Stimulated activated CD4-positive, alpha-beta T cell treated with anti-CD3 and anti-CD28 coated beads, Interleukin-2, amount 100 ng/mL, for 48 hours (primary cell): ENCODE data around the gene TANGO6.
"Not testable (repeated sequence)": the region's sequence is repeated elsewhere in the genome, so short reads cannot be mapped to it uniquely, and the experiment has no call there.

Source experiments
- DNase-seq, 2 donors: peaks; one replicate each; pipeline ENCODE4 v3.0.0-alpha.2; 2020

The TANGO6 gene

DNA sequence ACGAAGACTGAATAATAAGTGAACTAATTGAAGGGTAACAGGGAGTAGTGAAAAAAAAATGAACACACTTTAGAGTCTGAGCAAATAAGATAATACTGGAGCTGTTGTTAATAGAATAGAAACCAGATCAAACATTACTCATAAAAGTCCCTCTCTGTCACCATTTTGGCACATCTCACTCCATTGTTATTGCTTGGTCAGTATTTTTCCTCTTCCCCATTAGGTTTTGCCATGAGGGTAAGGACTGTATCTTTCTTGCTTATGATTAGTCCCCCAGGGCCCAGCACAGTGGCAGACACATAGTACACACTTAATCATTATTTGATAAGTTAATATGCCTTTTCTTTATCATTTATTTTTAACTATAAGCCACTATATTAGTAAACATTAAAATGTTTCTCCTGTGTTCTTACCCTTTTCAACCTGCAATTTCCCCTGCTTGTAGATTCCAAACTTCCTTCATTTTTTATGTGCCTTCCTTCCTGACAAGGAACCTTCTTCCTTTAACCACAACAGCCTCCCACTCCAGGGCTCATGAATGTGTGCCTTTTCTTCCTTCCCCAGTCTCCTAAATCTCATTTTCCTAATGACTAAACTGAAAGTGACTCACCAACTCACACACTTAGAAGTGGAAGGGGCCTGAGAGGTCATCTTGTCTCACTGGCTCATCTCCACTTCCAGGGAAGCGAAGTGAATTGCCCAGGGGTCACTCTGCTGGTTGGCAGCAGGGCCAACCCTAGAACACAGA is 173.9 kb downstream of the TANGO6 start:
- DNase-seq: no peak

DNA sequence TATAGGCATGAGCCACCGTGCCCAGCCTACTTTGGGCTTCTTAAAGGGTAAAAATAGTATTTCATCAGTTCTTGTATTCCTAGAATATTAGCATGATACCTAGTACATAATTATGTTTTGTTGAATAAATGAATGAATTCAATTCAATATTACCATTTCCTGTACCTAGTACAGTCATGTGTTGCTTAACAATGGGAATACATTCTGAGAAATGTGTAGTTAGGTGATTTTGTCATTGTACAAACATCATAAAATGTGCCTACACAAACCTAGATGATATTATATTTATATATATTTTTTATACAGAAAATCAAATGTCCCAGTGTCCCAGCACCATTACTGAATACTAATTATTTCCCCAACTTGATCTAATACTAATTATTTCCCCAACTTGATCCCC is 176.5 kb downstream of the TANGO6 start:
- DNase-seq: no peak

GRCh38 chr16:69029121-69029520 is 185.8 kb downstream of the TANGO6 start:
- DNase-seq: no peak

DNA sequence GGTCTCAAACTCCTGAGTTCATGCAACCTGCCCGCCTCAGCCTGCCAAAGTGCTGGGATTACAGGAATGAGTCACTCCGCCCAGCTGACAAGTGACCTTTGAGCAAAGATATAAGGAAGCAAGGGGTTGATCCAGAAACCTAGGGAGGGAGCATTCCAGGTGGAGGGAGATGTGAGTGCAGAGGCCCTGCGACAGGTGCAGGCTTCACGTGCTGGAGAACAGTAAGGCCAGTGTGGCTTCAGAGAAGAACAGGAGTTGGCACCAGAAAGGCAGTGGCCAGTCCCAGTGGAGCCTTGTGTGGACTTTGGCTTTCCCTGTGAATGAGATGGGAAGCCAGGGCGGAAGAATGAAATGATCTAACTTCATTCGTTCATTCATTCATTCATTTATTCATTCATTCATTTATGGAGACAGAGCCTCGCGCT is 188.6 kb downstream of the TANGO6 start:
- DNase-seq: no peak

- no peak for DNase-seq
Observed at GRCh38 chr16:69033151-69033949, 190.0 kb downstream of the TANGO6 start.

DNA sequence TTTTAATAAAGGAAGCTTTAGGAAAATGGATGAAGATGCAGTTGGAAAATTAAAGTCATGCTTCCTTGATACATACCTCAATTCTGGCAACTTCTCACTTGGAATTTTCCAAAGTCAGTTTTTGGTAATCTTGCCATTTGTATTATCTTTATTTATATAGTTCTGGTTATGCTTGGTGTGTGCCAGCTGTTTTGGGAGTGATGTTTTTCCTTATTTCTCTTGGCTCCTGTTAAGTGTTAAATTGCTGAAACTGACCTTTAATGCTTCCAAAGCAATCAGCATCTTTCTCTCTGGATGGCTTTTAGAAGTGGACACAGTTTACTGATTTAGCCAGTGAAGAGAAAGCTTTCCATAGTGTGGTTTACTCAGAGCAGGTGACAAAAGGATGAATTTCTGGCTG is 192.0 kb downstream of the TANGO6 start:
- no peak for DNase-seq

DNA sequence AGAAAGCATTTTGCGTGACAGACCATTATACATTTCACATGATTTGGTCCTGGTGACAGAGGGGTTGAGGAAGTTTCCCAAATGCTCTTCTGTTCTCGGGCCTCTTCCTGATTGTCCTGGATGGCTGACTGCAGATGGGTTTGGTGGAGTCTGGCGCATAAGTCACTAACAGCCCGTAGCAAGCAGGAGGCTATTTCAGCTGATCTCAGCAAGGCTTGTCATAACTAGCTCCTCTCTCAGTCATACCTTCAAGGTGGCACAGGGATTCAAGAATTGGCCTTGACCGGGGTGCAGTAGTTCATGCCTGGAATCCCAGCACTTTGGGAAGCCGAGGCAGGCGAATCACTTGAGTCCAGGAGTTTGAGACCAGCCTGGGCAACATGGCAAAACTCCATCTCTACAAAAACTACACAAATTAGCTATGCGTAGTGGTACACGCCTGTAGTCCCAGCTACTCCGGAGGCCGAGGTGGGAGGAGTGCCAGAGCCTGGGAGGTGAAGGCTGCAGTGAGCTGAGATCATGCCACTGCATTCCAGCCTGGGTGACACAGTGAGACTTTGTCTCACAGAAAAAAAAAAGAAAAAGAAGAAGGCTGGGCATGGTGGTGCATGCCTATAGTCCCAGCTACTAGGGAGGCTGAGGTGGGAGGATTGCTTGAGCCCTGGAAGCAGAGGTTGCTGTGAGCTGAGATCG is 193.2 kb downstream of the TANGO6 start:
- no peak for DNase-seq

- DNase-seq: no peak
Observed at GRCh38 chr16:69037373-69038160, 194.2 kb downstream of the TANGO6 start.

DNA sequence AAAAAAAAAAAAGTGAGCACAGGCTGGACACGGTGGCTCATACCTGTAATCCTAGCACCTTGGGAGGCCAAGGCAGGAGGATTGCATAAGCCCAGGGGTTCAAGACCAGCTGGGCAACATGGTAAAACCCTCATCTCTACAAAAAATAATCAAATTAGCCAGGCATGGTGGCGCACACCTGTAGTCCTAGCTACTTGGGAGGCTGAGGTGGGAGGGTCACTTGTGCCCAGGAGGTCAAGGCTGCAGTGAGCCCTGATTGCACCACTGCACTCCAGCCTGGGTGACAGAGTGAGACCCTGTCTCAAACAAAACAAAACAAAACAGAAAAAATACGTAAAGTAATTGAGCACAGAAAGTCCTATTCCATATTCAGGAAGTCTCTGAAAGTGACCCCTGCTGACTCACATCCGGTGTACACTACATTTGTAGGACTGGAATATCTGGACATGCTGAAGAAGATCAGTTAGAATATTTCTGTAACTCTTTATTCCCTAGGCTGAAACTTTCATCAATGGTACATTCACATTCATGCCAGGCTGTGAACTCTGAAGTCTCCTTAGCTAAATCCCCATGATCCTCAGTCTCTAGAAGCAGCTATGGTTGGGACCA is 196.1 kb downstream of the TANGO6 start:
- DNase-seq: no peak

- no peak for DNase-seq
Observed at GRCh38 chr16:69040144-69040909, 197.0 kb downstream of the TANGO6 start.

GRCh38 chr16:69048328-69049120 is 205.2 kb downstream of the TANGO6 start:
- DNase-seq: no peak

GRCh38 chr16:69049146-69049545 is 205.8 kb downstream of the TANGO6 start:
- no peak for DNase-seq

DNA sequence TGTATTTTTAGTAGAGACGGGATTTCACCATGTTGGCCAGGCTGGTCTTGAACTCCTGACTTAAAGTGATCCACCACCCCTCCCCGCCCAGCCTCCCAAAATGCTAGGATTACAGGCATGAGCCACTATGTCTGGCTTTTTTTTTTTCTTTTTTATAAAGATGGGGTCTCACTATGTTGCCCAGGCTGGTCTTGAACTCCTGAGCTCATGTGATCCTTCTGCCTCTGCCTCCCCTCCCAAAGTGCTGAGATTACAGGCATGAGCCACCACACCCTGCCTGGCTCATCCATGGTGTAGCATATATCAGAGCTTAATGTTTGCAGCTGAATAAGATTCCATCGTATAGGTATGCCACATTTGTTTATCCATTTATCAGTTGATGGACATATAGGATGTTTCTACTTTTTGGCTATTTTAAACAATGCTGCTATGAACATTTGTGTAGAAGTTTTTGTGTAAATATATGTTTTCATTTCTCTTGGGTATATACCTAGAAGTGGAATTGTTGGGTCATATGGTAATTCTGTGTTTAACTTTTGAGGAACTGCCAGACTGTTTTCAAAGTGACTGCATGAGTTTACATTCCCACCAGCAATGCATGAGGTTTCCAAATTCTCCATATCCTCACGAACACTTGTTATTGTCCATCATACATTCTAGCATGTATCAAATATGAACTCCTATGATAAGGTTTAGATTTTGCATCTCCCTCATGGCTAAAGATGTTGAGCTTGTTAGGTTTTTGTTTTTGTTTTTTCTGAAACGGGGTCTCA is 206.5 kb downstream of the TANGO6 start:
- no peak for DNase-seq

GRCh38 chr16:69051517-69051830 is 208.1 kb downstream of the TANGO6 start:
- DNase-seq: not testable (repeated sequence)

GRCh38 chr16:69055008-69055407 is 211.7 kb downstream of the TANGO6 start:
- DNase-seq: no peak

DNA sequence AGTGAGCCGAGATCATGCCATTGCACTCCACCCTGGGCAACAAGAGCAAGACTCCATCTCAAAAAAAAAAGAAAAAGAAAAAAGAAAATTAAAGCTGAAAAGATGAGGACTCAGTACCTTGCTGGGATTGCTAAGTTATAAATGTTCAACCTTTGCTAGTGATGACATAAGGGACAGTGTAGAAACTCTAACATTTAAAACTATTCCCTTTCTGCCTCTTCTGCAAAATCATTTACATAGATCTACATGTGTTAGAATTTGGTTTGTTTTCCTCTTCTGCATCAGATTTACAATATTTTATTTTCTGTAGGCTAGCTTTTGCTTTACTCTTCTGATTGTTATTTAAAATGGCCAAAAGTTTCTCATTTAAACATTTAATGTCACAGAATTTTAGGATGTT is 212.6 kb downstream of the TANGO6 start:
- no peak for DNase-seq

DNA sequence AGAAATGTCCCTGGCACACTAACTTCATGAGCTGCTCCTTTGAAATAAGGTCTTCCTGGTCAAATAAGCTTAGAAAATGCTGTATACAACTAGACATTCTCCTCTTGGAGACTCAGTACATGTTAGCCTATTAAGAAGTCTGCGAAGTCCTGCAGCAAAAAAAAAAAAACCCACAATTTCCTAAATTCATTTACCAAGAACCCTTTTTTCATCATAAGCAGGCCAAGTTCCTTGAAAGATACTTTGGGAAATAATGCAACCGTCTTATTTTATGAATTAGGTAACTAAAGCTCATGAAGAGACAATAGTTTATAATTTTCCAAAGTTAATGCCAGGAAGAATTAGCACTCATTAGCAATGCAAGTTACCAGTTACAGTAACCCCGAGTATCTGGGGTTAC is 213.1 kb downstream of the TANGO6 start:
- no peak for DNase-seq

DNA sequence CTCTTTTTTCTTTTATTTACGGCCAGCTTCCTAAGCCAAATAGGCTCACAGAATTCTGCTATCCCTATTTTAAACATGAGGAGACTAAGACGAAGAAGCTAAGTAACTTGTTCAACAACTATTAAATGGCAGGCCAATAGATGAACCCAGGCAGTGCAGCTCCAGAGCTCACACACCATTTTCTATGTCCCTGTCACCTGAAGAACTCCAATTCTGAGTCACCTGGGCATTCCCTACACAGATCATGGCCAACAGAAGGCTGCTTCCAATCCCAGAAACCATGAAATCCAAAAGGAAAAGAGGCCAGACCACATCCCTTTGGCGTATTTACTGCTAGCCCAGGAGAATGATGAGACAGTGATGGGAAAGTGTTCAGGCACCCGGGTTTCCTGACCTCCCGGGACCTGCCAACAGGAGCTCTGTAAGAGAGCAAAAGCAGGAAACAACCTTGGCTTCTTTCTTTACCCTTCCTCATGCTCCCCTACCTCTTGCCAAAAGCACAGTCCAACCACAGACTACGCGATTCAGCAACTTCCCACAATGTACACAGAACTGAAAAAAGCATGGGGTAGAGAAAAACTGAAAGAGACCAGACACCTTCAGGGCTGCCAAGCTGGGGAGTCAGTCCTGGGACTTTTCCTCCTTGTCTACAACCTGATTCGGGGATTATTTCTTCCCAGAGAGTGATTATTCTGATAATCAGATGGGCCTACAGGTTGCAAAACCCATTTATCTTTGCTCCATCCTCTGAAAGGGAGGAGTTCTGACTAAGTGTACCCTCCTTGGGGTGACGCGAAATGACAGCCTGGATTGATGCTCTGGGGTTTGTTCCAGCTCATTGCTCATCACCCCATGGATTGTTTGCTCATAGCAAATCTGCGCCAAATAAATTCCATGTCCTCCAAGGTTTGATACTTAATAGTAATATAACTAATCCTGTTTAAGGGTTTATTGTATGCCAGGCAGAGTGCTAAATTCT is 214.4 kb downstream of the TANGO6 start:
- DNase-seq: no peak

GRCh38 chr16:69063491-69063890 is 220.2 kb downstream of the TANGO6 start:
- not testable (repeated sequence) for DNase-seq
